Adrenal gland (tissue), 12 donors: ENCODE measurements around the gene TACR2. TPM values are rescaled to one million over a fixed set of nuclear protein-coding genes. Genes with fewer than 3 reads are reported as not detected.

Experiments
- DNase-seq, 7 donors: peaks; one replicate each; pipeline ENCODE4 v3.0.0-alpha.2; 2019 to 2020
- H3K27ac ChIP-seq, 5 donors: fragments of 200-600 bp; sonication (generic) in 4 of 5; 1 replicate in 3 of 5; 2 replicates in 2 of 5; pipeline versions ENCODE4 v1.5.1 to v1.8.0; 2016 to 2020; ENCODE audit warnings: mild to moderate bottlenecking in 1 of 5
- H3K27me3 ChIP-seq: fragments of 200-600 bp; 2 replicates; pipeline ENCODE4 v1.8.0; 2021
- H3K36me3 ChIP-seq, 2 donors: fragments of 200-600 bp; replicated peaks in 1 of 2; 1 replicate in 1 of 2; 2 replicates in 1 of 2; pipeline versions ENCODE4 v1.5.1 to v1.8.0; 2018 to 2022
- H3K4me1 ChIP-seq, 2 donors: fragments of 200-600 bp; replicated peaks in 1 of 2; 1 replicate in 1 of 2; 2 replicates in 1 of 2; pipeline versions ENCODE4 v1.5.1 to v1.8.0; 2018 to 2021
- H3K4me3 ChIP-seq, 4 donors: fragments of 200-600 bp; sonication (generic) in 3 of 4; one replicate each; pipeline ENCODE4 v1.5.1; 2016 to 2018
- H3K9me3 ChIP-seq, 3 donors: fragments of 200-600 bp; sonication (generic) in 1 of 3; replicated peaks in 1 of 3; 1 replicate in 2 of 3; 2 replicates in 1 of 3; pipeline versions ENCODE4 v1.5.1 to v1.8.0; 2016 to 2021
- CTCF ChIP-seq, 6 experiments: fragments of 450-650 bp in 4 of 6; fragments of 200-600 bp in 2 of 6; sonication (generic) in 1 of 6; IDR thresholded peaks; 1 replicate in 5 of 6; 2 replicates in 1 of 6; pipeline versions ENCODE4 v1.5.1 to v1.8.0; 2016 to 2021; ENCODE audit warnings: antibody characterized with exemption in 6 of 6, mild to moderate bottlenecking in 2 of 6, moderate library complexity in 1 of 6
- POLR2A ChIP-seq, 2 donors: fragments of 450-650 bp; IDR thresholded peaks; one replicate each; pipeline ENCODE4 v1.6.1; 2017; ENCODE audit warnings: antibody characterized with exemption in 2 of 2, mild to moderate bottlenecking in 2 of 2, moderate library complexity in 1 of 2
- WGBS, 4 donors: extraction: QIAGEN DNeasy Blood & Tissue Kit in 2 of 4; methylation state at CpG; one replicate each; pipeline versions ENCODE4 v1.1.5 to v1.1.7; 2013 to 2017; 5-methylcytosine and 5-hydroxymethylcytosine counted together
- intact Hi-C, 2 donors: fragments of 100-400 bp; cut with DNase I; formaldehyde crosslinking; loops; one replicate each; pipeline versions ENCODE4 v1.14.1 to v1.15.0; 2022 to 2023
- polyA plus RNA-seq, 3 donors: library from polyadenylated mRNA; stranded (reverse); fragments of 200-250 nt in 2 of 3; fragments of 350-450 nt in 1 of 3; fragmentation: Illumina TruSeq in 1 of 3; extraction: RNeasy Lipid Tissue Mini Kit (QIAGEN cat#74804) in 1 of 3; gene quantifications; one replicate each; pipeline ENCODE4 v1.2.3, GENCODE V29; 2013 to 2014
- total RNA-seq, 9 donors: library from RNA; depleted of rRNA in 4 of 9; stranded (reverse); fragments of >200 nt in 4 of 9; fragments of 120-200 nt in 1 of 9; fragmentation: NEBNext Ultra II Directional in 1 of 9; extraction: Animal tissue kit (Norgen Biotek cat#: 25700) in 1 of 9; gene quantifications; one replicate each; pipeline versions ENCODE4 v1.1.0 to v1.2.4, GENCODE V29; 2013 to 2023
- donor health status: healthy with polysubstance abuse.
- donor health status: Bipolar disorder and iron deficiency.
- donor health status: DM: yes; HTN: yes; CAD: no.
- donor health status: DM: no; HTN: no; CAD: no.
- donor health status: DM: no; HTN: no; CAD: no.
- donor health status: DM: yes; HTN: yes; CAD: no.

Gene TACR2
- total and polyA plus RNA-seq, 12 donors = 0.11 to 0.55 (median 0.35) TPM; not detected in 3

- Histone ChIP-seq H3K27me3 (no peaks in the 10 kb centered on the region), H3K4me3 (no peak overlapping the region), H3K4me1 (peaks cover 0 to 12% of the 10 kb centered on the region in 2 donors), H3K9me3 (no peaks in the 10 kb centered on the region), H3K36me3 (peaks cover 0 to 53% of the 10 kb centered on the region in 2 donors), H3K27ac (no peak overlapping the region)
- WGBS, 4 donors = 89 to 92% (median 90%) methylated on average over 9 of the region's 9 CpGs
- DNase-seq = no peak
- TF ChIP-seq POLR2A (IDR thresholded peaks at IDR 0.05) (no peak), CTCF (IDR thresholded peaks at IDR 0.05) (no peak)
- intact Hi-C loops = no loop called here
Observed at GRCh38 chr10:69372126-69372980, 44.4 kb downstream of the TACR2 start.

GRCh38 chr10:69367469-69367868 is 49.2 kb downstream of the TACR2 start:
- Histone ChIP-seq H3K4me3 (no peak overlapping the region), H3K4me1 (peaks cover 0 to 7% of the 10 kb centered on the region in 2 donors), H3K9me3 (no peaks in the 10 kb centered on the region), H3K27me3 (no peaks in the 10 kb centered on the region), H3K36me3 (peaks cover 0 to 54% of the 10 kb centered on the region in 2 donors), H3K27ac (no peak overlapping the region)
- WGBS, 4 donors = 83 to 87% (median 85%) methylated on average over 4 of the region's 4 CpGs
- no peak for TF ChIP-seq CTCF (IDR thresholded peaks at IDR 0.05)
- no peak for DNase-seq
- intact Hi-C loops = no loop called here

GRCh38 chr10:69366738-69367137 is 50.0 kb downstream of the TACR2 start:
- peaks cover 0 to 13% of the 10 kb centered on the region in 2 donors for H3K4me1 ChIP-seq
- H3K4me3 ChIP-seq = no peak overlapping the region
- TF ChIP-seq CTCF (IDR thresholded peaks at IDR 0.05) = no peak
- TF ChIP-seq POLR2A (IDR thresholded peaks at IDR 0.05) = no peak
- 95 to 98% (median 97%) methylated on average over 5 of the region's 5 CpGs for WGBS, 4 donors
- H3K36me3 ChIP-seq = peaks cover 0 to 54% of the 10 kb centered on the region in 2 donors
- no peaks in the 10 kb centered on the region for H3K27me3 ChIP-seq
- no peaks in the 10 kb centered on the region for H3K9me3 ChIP-seq
- no peak overlapping the region for H3K27ac ChIP-seq
- intact Hi-C loops = no loop called here
- no peak for DNase-seq

- Histone ChIP-seq H3K9me3 (no peaks in the 10 kb centered on the region), H3K4me3 (no peak overlapping the region), H3K27me3 (no peaks in the 10 kb centered on the region), H3K36me3 (peaks cover 0 to 46% of the 10 kb centered on the region in 2 donors), H3K27ac (no peak overlapping the region), H3K4me1 (peaks cover 3 to 13% of the 10 kb centered on the region in 2 donors)
- no peak for DNase-seq
- 79 to 95% (median 90%) methylated on average over 9 of the region's 9 CpGs for WGBS, 4 donors
- intact Hi-C loops = no loop called here
- TF ChIP-seq POLR2A (IDR thresholded peaks at IDR 0.05) (no peak), CTCF (IDR thresholded peaks at IDR 0.05) (no peak)
Observed at GRCh38 chr10:69364232-69364940, 52.3 kb downstream of the TACR2 start.
